WERI-Rb-1 (cell line): ENCODE measurements around the gene BICDL1.

Source experiments
- DNase-seq: peaks from one replicate; pipeline ENCODE4 v3.0.0-alpha.2; 2020
- H3K27ac ChIP-seq: fragments of 250-450 bp; sonication (Bioruptor Pico); 2 replicates; pipeline ENCODE4 v1.5.1; 2020; ENCODE audit warnings: mild to moderate bottlenecking, moderate library complexity
- H3K27me3 ChIP-seq: fragments of 250-450 bp; sonication (Bioruptor Pico); 2 replicates; pipeline ENCODE4 v1.5.1; 2021; ENCODE audit warnings: mild to moderate bottlenecking, low read depth, moderate library complexity; ENCODE audit not compliant: insufficient read depth, severe bottlenecking
- H3K36me3 ChIP-seq: fragments of 250-450 bp; sonication (Bioruptor Pico); 2 replicates; pipeline ENCODE4 v1.5.1; 2020; ENCODE audit warnings: mild to moderate bottlenecking, moderate library complexity
- H3K4me3 ChIP-seq: 2 replicates; pipeline ENCODE4 v1.5.1; 2011; ENCODE audit warnings: low read depth, mild to moderate bottlenecking, control low read depth, low read length
- H3K9me3 ChIP-seq: fragments of 250-450 bp; sonication (Bioruptor Pico); 2 replicates; pipeline ENCODE4 v1.5.1; 2021; ENCODE audit warnings: mild to moderate bottlenecking, moderate library complexity; ENCODE audit not compliant: severe bottlenecking
- TF ChIP-seq, protein P1 (sequence below): IDR thresholded peaks from 2 replicates; pipeline ENCODE4 v1.5.1; 2011; ENCODE audit warnings: low read depth, mild to moderate bottlenecking, control low read depth, inconsistent platforms, low read length

BICDL1 gene

DNA sequence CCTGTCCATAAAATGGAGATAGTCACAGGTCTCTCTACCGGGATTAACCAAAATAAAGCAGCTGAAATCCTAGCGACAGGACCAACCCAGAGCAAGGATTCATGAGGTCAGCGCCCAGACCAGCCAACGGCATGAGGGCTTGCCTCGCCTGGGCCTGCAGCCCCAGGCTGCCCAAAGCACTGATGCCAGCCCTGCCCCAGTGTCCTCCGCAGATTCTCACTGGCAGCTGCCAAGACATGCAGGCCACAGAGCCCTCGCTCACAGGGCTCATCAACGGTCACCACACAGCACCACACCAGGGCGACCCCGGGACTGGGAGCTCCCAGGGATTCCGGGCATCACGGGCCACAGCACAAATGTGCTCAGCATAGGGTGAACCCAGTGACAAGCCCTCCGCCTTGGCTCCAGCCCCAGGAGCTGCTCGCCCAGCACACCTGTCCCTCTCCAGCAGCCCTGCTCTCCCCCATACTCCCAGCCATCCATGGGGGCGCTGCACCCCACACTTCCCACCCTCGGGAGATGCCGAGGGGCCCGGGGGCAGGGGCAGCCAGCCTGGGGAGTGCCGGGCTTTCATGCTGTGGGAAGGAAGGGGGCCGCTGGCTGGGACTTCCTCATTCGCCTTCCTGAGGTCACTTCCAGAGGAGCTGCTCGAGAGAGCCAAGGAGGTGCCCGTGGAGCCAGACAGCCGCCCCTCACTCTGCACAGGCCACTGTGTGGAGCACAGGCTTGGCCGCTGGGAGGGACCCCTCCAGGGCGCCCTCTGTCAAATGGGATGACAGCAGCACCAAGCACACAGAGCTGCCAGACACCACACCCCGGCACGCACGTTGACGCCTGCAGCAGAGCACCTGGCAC is 113.4 kb downstream of the BICDL1 start:
- no peak overlapping the region for H3K27ac ChIP-seq
- no peak for DNase-seq

DNA sequence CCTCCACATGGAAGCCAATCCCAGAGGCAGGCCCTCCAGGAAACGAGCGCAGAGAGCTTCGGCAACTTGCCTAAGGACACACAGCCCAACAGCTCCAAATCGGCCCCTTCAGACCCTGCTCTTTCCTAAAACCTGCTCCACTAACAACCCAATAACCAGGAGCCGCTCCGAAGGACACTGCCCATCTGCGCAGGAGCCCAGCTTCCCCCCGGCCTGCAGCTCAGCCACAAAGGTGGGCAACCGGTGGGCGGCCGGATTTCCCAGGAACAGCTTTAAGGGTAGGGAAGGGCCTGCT is 114.0 kb downstream of the BICDL1 start:
- TF ChIP-seq, protein P1, sequence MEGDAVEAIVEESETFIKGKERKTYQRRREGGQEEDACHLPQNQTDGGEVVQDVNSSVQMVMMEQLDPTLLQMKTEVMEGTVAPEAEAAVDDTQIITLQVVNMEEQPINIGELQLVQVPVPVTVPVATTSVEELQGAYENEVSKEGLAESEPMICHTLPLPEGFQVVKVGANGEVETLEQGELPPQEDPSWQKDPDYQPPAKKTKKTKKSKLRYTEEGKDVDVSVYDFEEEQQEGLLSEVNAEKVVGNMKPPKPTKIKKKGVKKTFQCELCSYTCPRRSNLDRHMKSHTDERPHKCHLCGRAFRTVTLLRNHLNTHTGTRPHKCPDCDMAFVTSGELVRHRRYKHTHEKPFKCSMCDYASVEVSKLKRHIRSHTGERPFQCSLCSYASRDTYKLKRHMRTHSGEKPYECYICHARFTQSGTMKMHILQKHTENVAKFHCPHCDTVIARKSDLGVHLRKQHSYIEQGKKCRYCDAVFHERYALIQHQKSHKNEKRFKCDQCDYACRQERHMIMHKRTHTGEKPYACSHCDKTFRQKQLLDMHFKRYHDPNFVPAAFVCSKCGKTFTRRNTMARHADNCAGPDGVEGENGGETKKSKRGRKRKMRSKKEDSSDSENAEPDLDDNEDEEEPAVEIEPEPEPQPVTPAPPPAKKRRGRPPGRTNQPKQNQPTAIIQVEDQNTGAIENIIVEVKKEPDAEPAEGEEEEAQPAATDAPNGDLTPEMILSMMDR, result no peak
- Histone ChIP-seq H3K9me3 (no peaks in the 10 kb centered on the region), H3K36me3 (peaks cover 59% of the 10 kb centered on the region), H3K4me3 (no peak overlapping the region), H3K27me3 (no peaks in the 10 kb centered on the region), H3K27ac (no peak overlapping the region)
- DNase-seq, result no peak

More for the DNA sequence above, 113.4 kb downstream of the BICDL1 start:
- peaks cover 62% of the 10 kb centered on the region for H3K36me3 ChIP-seq
- H3K4me3 ChIP-seq, result no peak overlapping the region
- TF ChIP-seq, protein P1, result no peak
- H3K27me3 ChIP-seq, result no peaks in the 10 kb centered on the region
- no peaks in the 10 kb centered on the region for H3K9me3 ChIP-seq

DNA sequence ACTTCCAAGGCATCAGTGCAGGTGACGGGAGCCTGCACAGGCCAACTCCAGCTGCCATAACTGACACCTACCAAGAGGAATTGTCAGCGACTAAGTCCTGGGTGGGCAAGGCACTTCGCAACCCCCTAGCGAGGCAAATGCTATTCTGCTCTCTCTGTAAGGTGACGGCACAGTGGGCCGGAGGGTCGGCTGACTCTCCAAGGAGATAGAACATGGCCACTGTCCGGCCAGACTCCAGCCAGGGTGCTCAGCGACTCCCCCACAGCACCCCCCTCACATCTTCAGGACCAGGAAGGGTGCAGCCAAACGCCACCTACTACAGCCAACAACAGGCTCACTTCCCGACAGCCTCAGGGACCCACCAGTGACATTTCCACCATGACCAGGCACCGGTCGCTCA is 114.3 kb downstream of the BICDL1 start:
- Histone ChIP-seq H3K27ac (no peak overlapping the region), H3K27me3 (no peaks in the 10 kb centered on the region), H3K4me3 (no peak overlapping the region), H3K36me3 (peaks cover 55% of the 10 kb centered on the region), H3K9me3 (no peaks in the 10 kb centered on the region)
- no peak for DNase-seq
- TF ChIP-seq, protein P1, result no peak

DNA sequence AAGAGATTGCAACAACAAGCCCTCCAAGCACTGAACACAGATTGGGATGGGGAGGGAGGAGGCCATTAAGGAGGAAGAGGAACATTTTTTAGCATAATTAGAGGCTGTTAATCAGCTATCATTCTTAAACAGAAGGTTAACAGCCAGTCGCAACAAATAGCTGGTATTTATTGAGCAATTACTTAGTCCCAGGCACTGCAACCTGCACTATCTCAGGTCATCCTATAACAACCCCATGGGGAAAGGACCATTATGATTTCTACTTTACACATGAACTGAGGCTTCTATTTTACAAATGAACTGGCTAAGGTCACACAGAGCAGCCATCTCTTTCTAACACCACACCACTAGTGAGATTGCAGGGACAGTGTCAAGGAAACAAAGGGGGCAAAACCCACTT is 117.1 kb downstream of the BICDL1 start:
- H3K4me3 ChIP-seq, result no peak overlapping the region
- no peak for DNase-seq
- no peaks in the 10 kb centered on the region for H3K27me3 ChIP-seq
- no peaks in the 10 kb centered on the region for H3K9me3 ChIP-seq
- no peak overlapping the region for H3K27ac ChIP-seq
- TF ChIP-seq, protein P1, result no peak
- peaks cover 36% of the 10 kb centered on the region for H3K36me3 ChIP-seq

DNA sequence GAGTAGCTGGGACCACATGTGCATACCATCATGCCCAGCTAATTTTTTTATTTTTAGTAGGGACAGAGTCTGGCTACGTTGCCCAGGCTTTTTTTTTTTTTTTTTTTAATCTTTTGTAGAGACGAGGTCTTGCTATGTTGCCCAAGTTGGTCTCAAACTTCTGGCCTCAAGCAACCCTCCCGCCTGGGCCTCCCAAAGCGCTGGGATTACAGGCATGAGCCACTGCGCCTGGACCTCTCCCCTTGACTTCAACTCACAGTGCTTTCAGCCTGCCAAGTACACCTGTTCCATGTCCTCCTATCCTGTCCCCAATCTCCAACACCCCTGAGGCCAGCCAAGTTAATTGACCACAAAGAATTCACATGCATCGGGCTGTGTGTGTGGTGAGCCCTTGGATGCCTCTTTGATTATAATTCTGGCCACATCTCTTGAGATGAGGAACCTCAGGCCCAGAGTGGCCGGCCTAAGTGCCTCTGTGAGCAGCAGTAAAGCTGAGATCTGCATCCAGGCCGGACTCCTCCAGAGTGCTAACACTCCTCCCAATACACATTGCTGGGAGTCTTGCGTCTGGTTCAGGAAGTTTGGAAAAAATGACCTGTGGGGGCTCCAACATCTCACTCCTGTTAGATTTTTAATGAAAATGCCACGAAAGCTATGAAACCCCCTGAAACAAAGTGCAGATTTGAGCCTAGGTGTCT is 120.7 kb downstream of the BICDL1 start:
- DNase-seq, result no peak
- H3K9me3 ChIP-seq, result no peaks in the 10 kb centered on the region
- TF ChIP-seq, protein P1, result no peak
- H3K4me3 ChIP-seq, result no peak overlapping the region
- no peaks in the 10 kb centered on the region for H3K27me3 ChIP-seq
- no peak overlapping the region for H3K27ac ChIP-seq
- H3K36me3 ChIP-seq, result peaks cover 33% of the 10 kb centered on the region
